Neural progenitor cell (in vitro differentiated cells): ENCODE data around the gene GALNT2.

Experiments used
- EZH2 ChIP-seq: fragments of 200-600 bp; sonication (generic); IDR thresholded peaks from 2 replicates; pipeline ENCODE4 v1.6.1; 2017; ENCODE audit warnings: antibody characterized with exemption, mild to moderate bottlenecking, moderate library complexity
- EZH2phosphoT487 ChIP-seq: fragments of 200-600 bp; sonication (generic); IDR thresholded peaks from 2 replicates; pipeline ENCODE4 v1.6.1; 2017; ENCODE audit warnings: antibody characterized with exemption
- TF ChIP-seq, protein P1 (sequence below): fragments of 200-600 bp; sonication (generic); IDR thresholded peaks from 2 replicates; pipeline ENCODE4 v1.5.1; 2017; ENCODE audit warnings: antibody characterized with exemption, mild to moderate bottlenecking

DNA sequence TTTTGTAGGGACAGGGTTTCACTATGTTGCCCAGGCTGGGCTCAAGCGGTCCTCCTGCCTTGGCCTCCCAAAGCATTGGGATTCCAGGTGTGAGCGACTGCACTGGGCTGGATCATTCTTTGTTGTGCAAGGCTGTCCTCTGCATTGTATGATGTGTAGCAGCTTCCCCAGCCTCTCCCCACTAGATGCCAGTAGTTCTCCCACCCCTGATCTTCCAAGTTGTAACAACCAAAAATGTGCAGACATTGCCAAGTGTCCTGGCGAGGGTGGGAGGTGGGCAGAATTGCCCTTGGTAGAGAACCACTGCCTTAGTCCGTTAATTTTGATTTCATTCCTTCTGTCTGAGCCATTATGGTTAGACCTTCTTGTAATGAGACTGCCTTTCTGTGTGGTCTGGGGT is 7.2 kb downstream of the GALNT2 start:
- TF ChIP-seq, protein P1, sequence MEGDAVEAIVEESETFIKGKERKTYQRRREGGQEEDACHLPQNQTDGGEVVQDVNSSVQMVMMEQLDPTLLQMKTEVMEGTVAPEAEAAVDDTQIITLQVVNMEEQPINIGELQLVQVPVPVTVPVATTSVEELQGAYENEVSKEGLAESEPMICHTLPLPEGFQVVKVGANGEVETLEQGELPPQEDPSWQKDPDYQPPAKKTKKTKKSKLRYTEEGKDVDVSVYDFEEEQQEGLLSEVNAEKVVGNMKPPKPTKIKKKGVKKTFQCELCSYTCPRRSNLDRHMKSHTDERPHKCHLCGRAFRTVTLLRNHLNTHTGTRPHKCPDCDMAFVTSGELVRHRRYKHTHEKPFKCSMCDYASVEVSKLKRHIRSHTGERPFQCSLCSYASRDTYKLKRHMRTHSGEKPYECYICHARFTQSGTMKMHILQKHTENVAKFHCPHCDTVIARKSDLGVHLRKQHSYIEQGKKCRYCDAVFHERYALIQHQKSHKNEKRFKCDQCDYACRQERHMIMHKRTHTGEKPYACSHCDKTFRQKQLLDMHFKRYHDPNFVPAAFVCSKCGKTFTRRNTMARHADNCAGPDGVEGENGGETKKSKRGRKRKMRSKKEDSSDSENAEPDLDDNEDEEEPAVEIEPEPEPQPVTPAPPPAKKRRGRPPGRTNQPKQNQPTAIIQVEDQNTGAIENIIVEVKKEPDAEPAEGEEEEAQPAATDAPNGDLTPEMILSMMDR = no peak
- no peak for TF ChIP-seq EZH2
- no peak for TF ChIP-seq EZH2phosphoT487
